GM12875 (cell line): ENCODE measurements around the gene THPO.

Experiments used
- H3K4me3 ChIP-seq: one replicate; pipeline ENCODE4 v1.5.1; 2011; ENCODE audit warnings: low read depth, low read length, control low read depth
- TF ChIP-seq, protein P1 (sequence below): IDR thresholded peaks from 2 replicates; pipeline ENCODE4 v1.5.1; 2011; ENCODE audit warnings: low read depth, mild to moderate bottlenecking, control low read depth, inconsistent platforms, low read length, moderate library complexity, borderline replicate concordance; ENCODE audit not compliant: insufficient read depth

The THPO gene

DNA sequence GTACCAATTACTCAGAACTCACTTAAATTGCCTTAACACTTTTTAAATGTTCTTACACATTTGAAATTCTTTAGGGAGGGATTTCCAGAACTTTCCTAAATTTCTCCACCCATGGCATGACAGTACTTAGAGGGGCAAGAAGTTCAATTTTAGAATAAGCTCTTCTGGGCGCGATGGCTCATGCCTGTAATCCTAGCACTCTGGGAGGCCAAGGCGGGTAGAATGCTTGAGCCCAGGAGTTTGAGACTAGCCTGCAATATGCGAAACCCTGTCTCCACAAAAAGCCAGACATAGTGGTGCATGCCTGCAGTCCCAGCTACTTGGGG, 30.0 kb downstream of the THPO start:
- no peak overlapping the region for H3K4me3 ChIP-seq
- TF ChIP-seq, protein P1, sequence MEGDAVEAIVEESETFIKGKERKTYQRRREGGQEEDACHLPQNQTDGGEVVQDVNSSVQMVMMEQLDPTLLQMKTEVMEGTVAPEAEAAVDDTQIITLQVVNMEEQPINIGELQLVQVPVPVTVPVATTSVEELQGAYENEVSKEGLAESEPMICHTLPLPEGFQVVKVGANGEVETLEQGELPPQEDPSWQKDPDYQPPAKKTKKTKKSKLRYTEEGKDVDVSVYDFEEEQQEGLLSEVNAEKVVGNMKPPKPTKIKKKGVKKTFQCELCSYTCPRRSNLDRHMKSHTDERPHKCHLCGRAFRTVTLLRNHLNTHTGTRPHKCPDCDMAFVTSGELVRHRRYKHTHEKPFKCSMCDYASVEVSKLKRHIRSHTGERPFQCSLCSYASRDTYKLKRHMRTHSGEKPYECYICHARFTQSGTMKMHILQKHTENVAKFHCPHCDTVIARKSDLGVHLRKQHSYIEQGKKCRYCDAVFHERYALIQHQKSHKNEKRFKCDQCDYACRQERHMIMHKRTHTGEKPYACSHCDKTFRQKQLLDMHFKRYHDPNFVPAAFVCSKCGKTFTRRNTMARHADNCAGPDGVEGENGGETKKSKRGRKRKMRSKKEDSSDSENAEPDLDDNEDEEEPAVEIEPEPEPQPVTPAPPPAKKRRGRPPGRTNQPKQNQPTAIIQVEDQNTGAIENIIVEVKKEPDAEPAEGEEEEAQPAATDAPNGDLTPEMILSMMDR: no peak

DNA sequence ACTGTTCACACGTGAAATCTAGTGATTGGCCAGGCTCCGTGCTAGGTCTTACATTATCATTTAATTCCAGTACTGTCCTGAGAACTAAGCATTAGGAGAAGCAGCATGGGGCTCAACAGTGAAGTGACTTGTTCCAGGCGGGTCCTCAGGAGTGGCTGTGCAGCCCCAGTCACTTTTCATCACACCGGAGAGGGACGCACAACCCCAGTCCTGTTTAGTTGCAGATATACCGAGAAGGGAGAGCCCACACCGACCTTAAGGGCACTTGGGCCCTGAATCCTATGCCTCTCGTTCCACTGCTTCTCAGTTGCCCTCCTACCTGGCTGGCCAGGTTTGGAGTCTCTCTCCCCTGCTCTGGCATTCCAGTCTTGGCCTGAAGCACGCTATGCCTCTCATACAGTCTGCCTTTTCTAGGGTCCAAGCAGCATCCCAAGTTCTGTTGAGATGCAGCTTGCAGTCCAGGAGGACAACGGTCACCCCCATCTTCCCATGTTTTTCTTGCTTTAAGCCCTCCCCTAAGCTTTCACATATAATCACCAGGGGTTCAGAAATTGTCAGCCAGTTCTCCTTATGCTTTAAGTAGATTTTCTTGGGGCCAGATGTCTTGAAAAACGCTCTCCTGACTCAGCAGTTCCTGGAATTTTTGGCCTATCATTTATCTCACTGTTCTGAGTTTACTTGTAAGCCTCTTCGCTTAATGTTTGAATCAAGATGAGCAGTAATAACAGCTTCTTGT, 30.5 kb downstream of the THPO start:
- no peak overlapping the region for H3K4me3 ChIP-seq
- TF ChIP-seq, protein P1: no peak

DNA sequence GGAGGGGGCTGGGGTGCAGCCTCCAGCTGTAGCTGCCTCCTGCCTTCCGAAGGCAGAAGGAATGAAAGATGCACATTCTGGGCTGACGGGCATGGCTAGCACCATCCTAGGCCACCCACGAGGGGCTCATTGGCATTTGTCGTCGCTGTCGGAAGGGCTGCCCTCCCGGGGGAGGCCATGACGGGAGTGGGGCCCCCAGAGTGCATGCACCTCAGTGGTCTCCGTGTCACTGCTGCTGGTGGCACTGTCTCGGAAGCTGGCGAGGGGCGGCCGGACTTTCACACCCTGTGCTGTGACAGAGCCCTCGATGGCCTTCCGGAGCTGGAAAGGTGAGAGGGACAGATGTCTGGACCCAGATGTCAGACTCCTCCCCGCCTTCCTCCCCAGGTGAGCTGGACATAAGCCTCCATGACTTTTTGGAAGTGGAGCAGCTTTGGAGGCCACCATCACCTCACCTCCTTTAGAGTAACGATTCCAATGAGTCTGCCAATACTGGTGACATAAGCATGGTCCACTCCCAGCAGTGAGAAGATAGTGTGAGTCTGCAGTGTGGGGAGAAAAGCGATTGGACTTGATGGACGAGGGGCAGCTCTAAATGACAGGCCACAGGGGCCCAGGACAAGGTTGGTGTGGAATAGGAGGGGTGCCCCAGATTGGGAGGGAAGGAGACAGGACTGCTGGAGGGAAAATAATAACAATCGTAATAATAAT, 31.4 kb downstream of the THPO start:
- TF ChIP-seq, protein P1: no peak
- no peak overlapping the region for H3K4me3 ChIP-seq

DNA sequence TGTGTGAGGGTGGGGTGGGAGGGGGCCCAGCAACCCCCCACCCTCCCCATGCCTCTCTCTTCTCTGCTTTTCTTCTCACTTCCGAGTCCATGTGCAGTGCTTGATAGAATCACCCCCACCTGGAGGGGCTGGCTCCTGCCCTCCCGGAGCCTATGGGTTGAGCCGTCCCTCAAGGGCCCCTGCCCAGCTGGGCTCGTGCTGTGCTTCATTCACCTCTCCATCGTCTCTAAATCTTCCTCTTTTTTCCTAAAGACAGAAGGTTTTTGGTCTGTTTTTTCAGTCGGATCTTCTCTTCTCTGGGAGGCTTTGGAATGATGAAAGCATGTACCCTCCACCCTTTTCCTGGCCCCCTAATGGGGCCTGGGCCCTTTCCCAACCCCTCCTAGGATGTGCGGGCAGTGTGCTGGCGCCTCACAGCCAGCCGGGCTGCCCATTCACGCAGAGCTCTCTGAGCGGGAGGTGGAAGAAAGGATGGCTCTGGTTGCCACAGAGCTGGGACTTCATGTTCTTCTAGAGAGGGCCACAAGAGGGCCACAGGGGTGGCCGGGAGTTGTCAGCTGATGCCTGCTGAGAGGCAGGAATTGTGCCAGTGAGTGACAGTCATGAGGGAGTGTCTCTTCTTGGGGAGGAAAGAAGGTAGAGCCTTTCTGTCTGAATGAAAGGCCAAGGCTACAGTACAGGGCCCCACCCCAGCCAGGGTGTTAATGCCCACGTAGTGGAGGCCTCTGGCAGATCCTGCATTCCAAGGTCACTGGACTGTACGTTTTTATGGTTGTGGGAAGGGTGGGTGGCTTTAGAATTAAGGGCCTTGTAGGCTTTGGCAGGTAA, 32.5 kb downstream of the THPO start:
- no peak overlapping the region for H3K4me3 ChIP-seq
- TF ChIP-seq, protein P1: peak; percentile 47; the same call in 1 of the 2 replicates

DNA sequence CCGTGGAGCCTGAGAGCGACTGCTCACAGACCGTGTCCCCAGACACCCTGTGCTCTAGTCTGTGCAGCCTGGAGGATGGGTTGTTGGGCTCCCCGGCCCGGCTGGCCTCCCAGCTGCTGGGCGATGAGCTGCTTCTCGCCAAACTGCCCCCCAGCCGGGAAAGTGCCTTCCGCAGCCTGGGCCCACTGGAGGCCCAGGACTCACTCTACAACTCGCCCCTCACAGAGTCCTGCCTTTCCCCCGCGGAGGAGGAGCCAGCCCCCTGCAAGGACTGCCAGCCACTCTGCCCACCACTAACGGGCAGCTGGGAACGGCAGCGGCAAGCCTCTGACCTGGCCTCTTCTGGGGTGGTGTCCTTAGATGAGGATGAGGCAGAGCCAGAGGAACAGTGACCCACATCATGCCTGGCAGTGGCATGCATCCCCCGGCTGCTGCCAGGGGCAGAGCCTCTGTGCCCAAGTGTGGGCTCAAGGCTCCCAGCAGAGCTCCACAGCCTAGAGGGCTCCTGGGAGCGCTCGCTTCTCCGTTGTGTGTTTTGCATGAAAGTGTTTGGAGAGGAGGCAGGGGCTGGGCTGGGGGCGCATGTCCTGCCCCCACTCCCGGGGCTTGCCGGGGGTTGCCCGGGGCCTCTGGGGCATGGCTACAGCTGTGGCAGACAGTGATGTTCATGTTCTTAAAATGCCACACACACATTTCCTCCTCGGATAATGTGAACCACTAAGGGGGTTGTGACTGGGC, 33.3 kb downstream of the THPO start:
- H3K4me3 ChIP-seq: no peak overlapping the region
- TF ChIP-seq, protein P1: no peak

DNA sequence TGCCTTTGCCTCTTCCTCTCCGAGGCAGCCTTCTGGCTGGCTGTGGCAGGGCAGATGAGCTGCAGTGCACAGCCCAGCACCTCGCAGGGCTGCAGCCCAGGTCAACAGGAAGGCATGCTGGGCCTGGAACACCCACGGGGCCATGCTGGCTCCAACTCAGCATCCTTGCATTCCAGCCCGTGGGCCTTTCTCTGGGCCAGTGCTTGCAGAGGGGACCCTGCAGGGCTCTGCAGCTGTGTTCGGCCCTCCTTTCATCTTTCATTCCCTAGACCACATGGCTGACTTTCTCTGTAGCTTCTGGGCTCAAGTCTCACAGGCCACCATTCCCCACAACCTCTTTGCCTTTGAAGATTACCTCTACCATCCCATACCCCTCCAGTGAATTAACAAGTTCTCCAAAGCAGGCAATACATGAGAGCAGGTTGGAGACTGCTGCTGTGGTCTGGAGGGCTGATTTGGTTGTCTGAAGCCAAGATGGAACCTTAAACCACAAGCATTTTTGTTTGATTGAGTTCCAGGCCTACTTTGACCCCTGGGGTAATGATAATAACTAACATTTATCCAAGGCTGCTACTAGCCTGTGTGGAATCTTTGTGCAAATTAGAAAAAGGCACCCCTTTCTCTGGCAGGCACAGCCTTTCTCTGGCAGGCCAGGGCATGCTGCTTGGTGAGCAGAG, 34.7 kb downstream of the THPO start:
- TF ChIP-seq, protein P1: no peak
- H3K4me3 ChIP-seq: no peak overlapping the region
